HFF-Myc (cell line): ENCODE results near the gene MED23.

ENCODE experiments used
- DNase-seq: peaks from one replicate; pipeline ENCODE4 v3.0.0-alpha.2; 2011; ENCODE audit warnings: low read depth; ENCODE audit errors: extremely low read depth
- H3K4me3 ChIP-seq: replicated peaks from 2 replicates; pipeline ENCODE4 v1.5.1; 2011; ENCODE audit warnings: low read depth, mild to moderate bottlenecking, control low read depth, low read length
- TF ChIP-seq, protein P1 (sequence below): IDR thresholded peaks from 2 replicates; pipeline ENCODE4 v1.5.1; 2012; ENCODE audit warnings: mild to moderate bottlenecking, low read depth, low read length, control low read depth; ENCODE audit errors: missing control alignments

The MED23 gene

DNA sequence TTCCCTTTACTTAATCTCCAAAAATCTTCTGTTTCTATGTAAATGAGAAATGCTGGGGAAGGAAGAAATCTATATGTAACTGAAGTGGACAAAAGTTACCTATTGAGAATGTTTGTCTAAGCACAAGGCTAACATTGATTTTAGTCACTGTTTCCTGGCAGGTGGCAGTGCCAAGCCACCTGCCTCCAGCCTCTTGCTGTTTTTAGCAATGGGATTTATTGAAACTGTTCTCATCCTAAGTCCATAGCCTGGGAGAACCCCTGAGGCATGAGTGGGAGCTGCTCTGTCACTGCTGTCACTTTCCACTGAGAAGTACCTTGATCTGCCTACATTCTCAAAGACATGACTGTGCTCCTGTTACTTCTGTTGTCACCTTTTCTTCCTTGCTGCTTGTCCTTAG is 23.7 kb upstream of the MED23 start:
- H3K4me3 ChIP-seq: no peak overlapping the region
- TF ChIP-seq, protein P1, sequence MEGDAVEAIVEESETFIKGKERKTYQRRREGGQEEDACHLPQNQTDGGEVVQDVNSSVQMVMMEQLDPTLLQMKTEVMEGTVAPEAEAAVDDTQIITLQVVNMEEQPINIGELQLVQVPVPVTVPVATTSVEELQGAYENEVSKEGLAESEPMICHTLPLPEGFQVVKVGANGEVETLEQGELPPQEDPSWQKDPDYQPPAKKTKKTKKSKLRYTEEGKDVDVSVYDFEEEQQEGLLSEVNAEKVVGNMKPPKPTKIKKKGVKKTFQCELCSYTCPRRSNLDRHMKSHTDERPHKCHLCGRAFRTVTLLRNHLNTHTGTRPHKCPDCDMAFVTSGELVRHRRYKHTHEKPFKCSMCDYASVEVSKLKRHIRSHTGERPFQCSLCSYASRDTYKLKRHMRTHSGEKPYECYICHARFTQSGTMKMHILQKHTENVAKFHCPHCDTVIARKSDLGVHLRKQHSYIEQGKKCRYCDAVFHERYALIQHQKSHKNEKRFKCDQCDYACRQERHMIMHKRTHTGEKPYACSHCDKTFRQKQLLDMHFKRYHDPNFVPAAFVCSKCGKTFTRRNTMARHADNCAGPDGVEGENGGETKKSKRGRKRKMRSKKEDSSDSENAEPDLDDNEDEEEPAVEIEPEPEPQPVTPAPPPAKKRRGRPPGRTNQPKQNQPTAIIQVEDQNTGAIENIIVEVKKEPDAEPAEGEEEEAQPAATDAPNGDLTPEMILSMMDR: no peak
- DNase-seq: no peak

GRCh38 chr6:131646249-131646670 is 18.2 kb upstream of the MED23 start:
- DNase-seq: no peak

GRCh38 chr6:131645846-131646245 is 17.8 kb upstream of the MED23 start:
- H3K4me3 ChIP-seq: no peak overlapping the region
- TF ChIP-seq, protein P1: no peak
- DNase-seq: no peak

More at GRCh38 chr6:131646249-131646670, 18.2 kb upstream of the MED23 start:
- TF ChIP-seq, protein P1: no peak
- no peak overlapping the region for H3K4me3 ChIP-seq

DNA sequence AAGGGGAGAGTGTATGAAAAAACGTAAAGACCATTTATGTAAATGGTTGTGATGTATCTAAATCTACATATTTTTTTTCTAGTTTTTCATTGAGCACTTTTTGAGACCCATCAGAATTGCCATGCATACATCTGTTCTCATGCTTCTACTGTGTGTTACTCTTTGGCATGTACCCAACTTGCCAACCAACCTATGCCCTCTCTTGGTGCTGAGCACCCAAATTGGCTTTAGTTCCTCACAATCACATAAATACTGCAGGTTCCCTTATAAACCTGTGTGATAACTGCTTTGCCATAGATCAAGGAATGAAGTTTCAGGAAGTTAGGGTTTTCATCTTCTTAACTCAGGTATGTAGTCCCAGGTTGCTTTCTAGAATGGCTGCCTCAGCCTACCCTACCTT is 16.9 kb upstream of the MED23 start:
- no peak for DNase-seq

DNA sequence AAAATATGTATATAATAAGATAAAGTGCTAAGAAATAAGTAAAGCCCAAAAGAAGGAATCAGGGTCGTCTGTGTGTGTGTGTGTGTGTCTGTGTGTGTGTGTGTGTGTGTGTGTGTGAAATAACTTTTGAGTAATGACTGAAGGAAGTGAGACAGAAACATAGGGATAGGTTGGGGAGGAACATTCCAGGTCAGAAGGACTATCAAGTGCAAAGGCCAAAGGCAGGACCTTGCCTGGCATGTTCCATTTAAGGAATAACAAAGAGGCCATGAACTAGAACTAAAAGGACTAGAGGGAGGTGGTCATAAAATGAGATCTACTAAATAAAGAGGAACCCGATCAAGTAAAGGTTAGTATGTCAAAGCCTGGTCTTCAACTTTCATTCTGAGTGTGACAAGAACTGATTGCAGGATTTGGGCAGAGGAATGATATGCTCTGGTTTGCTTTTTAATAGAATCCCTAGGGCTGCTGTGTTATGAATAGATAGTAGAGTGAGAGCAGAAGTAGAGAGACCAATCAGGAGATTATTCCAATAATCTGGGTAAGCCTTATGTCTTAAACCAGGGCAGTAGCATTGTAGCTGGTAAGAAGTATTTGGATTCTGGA is 15.9 kb upstream of the MED23 start:
- TF ChIP-seq, protein P1: no peak
- H3K4me3 ChIP-seq: no peak overlapping the region
- no peak for DNase-seq

More for the DNA sequence above, 16.9 kb upstream of the MED23 start:
- TF ChIP-seq, protein P1: no peak
- H3K4me3 ChIP-seq: no peak overlapping the region

DNA sequence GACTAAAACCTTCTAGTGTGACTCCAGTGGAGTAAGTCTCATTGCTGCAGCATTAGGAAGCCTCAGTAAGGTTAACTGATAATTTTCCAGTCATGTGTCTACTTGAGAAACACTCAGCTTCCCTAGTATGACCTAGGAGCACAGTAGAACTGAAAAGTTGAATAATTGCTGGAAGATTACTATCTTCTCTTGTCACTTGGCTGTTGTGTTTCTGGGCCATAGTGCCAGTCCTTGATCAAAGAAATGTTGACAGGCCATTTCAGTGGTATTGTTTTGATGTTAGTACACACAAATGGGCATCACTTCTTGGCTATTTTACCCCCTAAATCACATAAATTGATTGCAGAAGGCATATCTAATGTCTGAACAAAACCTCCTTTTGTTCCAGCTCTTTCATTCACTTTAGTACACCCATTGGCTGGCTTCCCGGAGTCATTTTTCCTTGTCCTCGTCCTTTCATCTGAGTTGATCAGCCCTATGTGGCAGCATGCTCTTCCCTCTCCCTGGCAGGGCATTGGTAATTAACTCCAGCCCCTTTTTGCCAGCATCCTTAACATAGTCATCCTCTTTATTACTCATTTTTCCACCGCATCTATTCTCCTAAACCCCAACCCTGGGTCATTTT is 15.1 kb upstream of the MED23 start:
- TF ChIP-seq, protein P1: no peak
- no peak for DNase-seq
- H3K4me3 ChIP-seq: no peak overlapping the region

DNA sequence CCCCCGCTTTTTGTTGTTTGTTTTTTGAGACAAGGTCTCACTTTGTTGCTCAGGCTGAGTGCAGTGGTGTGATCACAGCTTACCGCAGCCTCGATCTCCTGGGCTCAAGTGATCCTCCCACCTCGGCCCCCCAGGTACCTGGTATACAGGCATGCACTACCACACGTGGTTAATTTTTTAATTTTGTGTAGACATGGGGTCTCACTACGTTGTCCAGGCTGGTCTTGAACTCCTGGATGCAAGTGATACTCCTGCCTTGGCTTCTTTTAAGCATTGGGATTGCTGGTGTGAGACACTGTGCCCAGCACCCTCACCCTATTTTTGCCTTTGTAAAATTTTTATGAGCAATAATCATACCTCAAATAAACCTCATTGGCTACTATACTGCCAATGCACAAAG is 14.5 kb upstream of the MED23 start:
- DNase-seq: no peak
- no peak overlapping the region for H3K4me3 ChIP-seq
- TF ChIP-seq, protein P1: no peak
